ENCODE measurements around the gene AREG.

AREG gene

DNA sequence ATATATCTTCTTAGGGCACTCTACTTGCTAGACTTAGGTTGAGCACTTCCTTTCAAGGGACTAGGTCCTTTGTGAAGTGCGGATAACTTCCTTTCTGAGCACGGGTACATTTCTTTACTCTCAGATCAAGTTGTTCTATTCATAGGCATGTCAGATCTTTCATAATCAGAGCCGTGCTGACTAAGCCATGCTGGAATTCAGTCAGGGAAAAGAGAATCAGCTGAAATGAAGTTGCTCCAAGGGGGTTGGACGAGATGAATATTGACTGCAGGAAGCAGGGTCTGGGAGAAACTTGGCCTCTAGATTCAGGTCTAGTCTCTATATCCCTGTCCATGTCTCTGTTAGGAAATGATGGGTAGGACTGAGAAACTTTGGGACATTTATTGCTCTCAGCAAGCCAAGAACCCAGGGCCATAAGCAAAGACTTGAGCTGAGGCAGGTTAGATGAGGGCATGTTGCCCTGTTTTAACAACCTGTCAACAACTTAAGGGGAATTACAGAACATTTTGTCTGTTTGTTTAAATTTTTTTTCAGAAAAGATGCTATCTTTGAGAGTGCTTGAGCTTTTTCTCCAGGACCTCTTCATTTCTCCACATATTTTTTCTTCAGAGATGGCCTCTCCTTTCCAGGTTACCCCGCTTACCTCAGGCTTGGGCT lies 28.3 kb downstream of the AREG start:
- DNase-seq (ENCODE audit: insufficient read length) = no peak
- TF ChIP-seq POLR2AphosphoS5 (IDR thresholded peaks at IDR 0.05; ENCODE audit: low read depth, low read length) = no peak
- TF ChIP-seq POLR2A (IDR thresholded peaks at IDR 0.05; ENCODE audit: low read depth, low read length) = no peak
- TF ChIP-seq TAF1 (IDR thresholded peaks at IDR 0.05; ENCODE audit: borderline replicate concordance, low read depth, low read length) = no peak
- FAIRE-seq = no peak

DNA sequence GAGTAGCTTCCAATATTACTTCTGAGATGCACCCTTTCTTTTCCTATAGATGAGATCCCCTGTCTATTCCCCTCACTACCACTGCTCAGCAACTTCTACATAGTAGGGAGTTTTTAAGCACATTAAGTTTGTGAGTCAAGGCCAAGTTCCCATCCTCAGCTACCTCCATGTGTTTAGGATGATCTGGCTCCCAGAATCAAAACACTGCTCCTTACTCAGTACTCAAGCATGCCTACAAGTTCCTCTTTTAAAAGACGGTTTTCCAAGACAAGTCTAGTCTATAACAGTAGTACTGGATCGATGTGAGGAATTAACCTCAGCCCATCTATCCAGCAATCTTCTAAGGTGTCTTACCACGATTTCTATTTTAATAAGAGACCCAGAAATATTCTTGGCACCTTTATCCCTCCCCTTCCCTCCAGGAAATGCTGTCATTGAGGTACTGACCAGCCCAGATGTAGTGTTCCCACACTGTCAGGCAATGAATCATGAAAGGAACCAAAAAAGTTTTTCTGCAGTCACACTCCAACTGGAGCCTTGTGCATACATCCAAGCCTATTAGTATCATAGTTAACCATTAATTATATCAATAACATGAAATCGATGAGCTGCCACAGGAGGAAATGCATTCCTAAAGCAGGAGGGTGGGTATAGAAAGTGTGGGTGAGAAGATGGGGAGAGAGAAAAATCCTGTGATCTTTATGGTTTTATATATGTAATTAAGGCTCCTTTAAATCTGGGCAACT lies 29.6 kb downstream of the AREG start:
- FAIRE-seq = no peak
- no peak for DNase-seq (ENCODE audit: insufficient read length)
- TF ChIP-seq TAF1 (IDR thresholded peaks at IDR 0.05; ENCODE audit: borderline replicate concordance, low read depth, low read length) = no peak
- no peak for TF ChIP-seq POLR2A (IDR thresholded peaks at IDR 0.05; ENCODE audit: low read depth, low read length)
- no peak for TF ChIP-seq POLR2AphosphoS5 (IDR thresholded peaks at IDR 0.05; ENCODE audit: low read depth, low read length)

DNA sequence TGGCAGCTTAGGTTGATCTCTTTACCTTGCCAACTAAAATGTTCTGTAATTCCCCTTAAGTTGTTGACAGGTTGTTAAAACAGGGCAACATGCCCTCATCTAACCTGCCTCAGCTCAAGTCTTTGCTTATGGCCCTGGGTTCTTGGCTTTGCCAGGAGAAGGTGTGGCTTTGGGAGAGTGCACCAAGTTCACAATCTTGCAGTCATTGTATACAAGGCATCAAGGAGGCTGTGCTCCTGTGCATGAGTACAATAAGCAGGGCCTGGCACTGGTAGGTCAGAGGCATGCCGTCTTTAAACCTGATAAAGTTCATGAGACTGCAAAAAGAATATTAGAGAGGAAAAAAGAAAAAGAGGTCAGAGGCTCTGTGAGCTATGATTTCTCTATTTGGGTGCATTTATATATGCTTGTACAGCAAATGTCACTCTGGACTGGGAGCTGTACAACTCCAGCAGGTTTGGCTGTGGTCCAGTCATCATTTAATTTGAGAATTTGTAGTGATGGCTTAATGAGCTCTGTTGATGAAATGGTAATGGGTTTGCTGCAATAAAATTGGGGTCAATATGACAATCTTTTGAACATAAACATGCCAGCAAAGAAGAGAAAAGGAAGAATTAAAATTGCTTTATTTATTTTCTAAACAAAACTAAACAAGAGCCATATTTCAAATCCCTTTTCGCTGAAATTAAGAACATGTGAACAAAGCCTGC lies 30.3 kb downstream of the AREG start:
- no peak for TF ChIP-seq TAF1 (IDR thresholded peaks at IDR 0.05; ENCODE audit: borderline replicate concordance, low read depth, low read length)
- TF ChIP-seq POLR2AphosphoS5 (IDR thresholded peaks at IDR 0.05; ENCODE audit: low read depth, low read length) = no peak
- TF ChIP-seq POLR2A (IDR thresholded peaks at IDR 0.05; ENCODE audit: low read depth, low read length) = no peak
- DNase-seq (ENCODE audit: insufficient read length) (no peak), FAIRE-seq (no peak)

DNA sequence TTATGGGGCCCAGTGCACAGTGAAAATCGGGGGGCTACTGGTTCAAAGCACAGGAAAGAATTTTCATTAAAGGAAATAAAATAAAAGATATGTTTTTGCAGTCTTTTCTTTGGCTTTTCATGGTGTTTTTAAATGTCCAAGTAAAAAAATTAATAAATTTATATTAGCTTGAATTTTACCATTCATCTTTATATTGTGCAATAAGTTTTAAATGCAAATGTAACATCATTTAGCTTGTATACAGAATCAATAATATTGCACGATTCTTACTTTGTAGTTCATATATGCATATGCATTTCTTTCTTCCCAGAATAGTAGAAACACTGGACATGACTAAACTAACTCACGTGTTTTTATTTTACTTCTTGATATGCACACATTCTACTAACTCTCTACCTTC lies 31.0 kb downstream of the AREG start:
- FAIRE-seq = no peak
- TF ChIP-seq TAF1 (IDR thresholded peaks at IDR 0.05; ENCODE audit: borderline replicate concordance, low read depth, low read length) (no peak), POLR2A (IDR thresholded peaks at IDR 0.05; ENCODE audit: low read depth, low read length) (no peak), POLR2AphosphoS5 (IDR thresholded peaks at IDR 0.05; ENCODE audit: low read depth, low read length) (no peak)

DNA sequence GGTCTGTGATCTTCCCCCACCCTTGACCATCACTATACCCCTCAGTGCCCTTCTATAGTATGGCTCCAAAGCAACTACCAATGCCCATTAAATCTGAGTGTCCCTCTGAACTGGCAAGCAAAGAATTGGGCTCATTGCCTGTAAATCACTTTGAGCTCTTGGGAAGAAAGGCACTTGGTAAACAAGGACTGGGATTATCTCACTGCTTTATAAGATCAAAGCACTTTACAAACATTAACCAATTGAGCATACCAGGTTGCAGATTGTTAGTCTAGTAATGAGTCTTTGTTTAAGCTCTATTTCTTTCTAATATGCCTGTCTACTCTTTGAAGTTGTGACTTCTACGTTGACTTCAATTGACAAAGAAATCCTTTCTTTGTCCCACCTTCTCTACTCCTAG lies 34.1 kb downstream of the AREG start:
- TF ChIP-seq POLR2A (IDR thresholded peaks at IDR 0.05; ENCODE audit: low read depth, low read length) (no peak), POLR2AphosphoS5 (IDR thresholded peaks at IDR 0.05; ENCODE audit: low read depth, low read length) (no peak), TAF1 (IDR thresholded peaks at IDR 0.05; ENCODE audit: borderline replicate concordance, low read depth, low read length) (no peak)
- FAIRE-seq (no peak), DNase-seq (ENCODE audit: insufficient read length) (no peak)

More for the DNA sequence above, 31.0 kb downstream of the AREG start:
- no peak for DNase-seq (ENCODE audit: insufficient read length)

DNA sequence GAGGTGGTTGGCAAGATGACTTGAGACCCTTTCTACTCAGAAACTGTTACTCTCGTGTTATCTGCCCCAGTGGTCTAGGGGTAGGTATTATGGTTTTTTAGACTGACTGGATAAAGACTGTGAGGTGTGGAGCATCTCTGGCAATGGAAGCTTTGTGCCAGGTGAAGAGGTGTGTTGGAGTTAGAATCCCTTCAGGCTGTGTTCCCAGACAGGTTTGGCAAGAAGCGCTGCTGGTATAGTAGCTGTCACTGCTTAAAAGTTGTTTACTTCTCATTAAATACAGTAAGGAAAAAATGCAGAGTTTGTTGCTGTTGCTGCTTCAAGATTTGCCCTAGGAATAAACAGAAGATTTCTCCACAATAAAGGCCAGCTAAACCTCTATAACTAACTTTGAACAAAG lies 35.3 kb downstream of the AREG start:
- FAIRE-seq = no peak
- no peak for DNase-seq (ENCODE audit: insufficient read length)
- TF ChIP-seq POLR2A (IDR thresholded peaks at IDR 0.05; ENCODE audit: low read depth, low read length) (no peak), POLR2AphosphoS5 (IDR thresholded peaks at IDR 0.05; ENCODE audit: low read depth, low read length) (no peak), TAF1 (IDR thresholded peaks at IDR 0.05; ENCODE audit: borderline replicate concordance, low read depth, low read length) (no peak)

DNA sequence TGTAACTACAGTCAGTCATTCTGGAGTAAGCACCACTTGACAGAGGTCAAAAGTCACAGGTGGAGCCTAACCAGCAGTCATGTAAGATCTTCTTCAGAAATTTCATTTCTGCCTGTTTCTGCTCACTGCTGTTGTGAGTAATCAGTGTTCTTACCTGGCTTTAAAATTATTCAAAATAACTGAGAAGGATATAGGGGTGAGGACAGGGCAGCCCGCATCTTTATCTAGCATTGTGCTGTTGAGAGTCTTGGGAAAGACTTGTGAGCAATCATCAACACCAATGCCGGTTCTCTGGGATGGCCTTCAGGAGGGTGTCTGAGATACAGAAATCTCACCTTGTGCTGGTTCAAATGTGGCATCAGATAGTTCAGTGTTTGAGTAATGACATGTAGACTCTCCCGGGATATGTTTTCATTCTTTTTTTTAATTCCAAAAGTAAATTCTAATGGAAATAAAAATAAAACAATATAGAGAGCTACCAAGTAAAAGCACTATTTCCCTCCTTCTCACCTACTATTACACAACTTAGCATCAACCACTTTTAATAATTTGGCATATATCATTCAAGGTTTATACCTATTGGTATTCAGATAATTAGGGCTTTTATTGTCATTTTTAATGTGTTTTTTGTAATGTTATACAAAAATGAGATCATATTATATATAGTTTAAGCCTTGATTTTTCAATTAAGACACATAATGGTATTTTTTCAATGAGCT lies 37.1 kb downstream of the AREG start:
- FAIRE-seq = no peak
- TF ChIP-seq POLR2AphosphoS5 (IDR thresholded peaks at IDR 0.05; ENCODE audit: low read depth, low read length) = no peak
- TF ChIP-seq TAF1 (IDR thresholded peaks at IDR 0.05; ENCODE audit: borderline replicate concordance, low read depth, low read length) = no peak
- no peak for TF ChIP-seq POLR2A (IDR thresholded peaks at IDR 0.05; ENCODE audit: low read depth, low read length)
- no peak for DNase-seq (ENCODE audit: insufficient read length)

DNA sequence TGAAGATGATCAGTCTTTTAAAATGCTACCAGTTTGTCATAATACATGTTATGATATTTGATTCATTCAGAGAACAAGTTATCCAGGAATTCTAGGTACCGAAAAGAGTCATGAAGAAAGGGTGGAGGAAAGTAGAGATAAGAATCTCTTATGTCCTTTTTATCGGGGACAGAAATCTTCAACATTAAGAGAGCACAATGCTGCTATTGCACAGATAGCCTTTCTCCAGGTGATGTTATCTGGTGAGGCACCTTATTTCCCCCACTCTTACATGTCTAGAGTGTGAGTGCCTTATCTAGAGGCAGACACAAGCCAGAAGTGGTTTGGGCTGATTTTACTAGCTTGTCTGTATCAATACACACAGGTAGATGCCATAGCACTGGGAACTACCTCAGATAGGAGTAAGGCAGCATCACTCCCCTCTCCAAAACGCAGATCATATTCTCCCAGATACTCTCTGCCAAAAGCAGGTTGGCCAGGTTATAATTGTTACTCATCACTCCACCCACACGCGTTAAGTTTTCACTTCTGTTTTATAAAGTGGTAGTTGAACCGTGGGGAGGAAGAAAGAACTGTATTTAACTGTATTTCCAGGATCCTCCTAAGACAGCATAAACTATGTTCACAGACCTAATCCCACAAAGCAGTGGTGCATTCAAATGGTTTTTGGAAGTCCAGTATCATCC lies 38.4 kb downstream of the AREG start:
- FAIRE-seq = no peak
- no peak for TF ChIP-seq POLR2A (IDR thresholded peaks at IDR 0.05; ENCODE audit: low read depth, low read length)
- TF ChIP-seq TAF1 (IDR thresholded peaks at IDR 0.05; ENCODE audit: borderline replicate concordance, low read depth, low read length) = no peak
- TF ChIP-seq POLR2AphosphoS5 (IDR thresholded peaks at IDR 0.05; ENCODE audit: low read depth, low read length) = no peak
- DNase-seq (ENCODE audit: insufficient read length) = no peak

DNA sequence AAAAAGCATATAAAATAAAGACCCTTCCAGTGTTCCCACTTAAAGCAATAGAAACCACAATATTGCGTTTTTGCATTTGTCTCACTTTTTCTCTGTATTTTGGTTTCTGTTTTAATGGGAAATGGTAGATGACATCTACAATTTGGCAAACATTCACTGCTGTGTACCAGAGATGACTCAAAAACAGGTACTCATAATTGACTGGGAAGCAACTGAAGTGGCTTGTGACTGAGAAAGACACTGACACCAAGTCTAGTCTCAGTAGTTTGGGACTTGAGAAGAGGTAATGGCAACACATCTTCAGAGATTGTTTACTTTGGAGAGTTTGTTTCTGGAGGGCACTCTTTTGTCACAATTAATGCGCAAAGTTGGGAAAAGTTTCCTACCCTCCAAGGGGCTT lies 42.0 kb downstream of the AREG start:
- DNase-seq (ENCODE audit: insufficient read length) (no peak), FAIRE-seq (no peak)
- TF ChIP-seq POLR2A (IDR thresholded peaks at IDR 0.05; ENCODE audit: low read depth, low read length) (no peak), TAF1 (IDR thresholded peaks at IDR 0.05; ENCODE audit: borderline replicate concordance, low read depth, low read length) (no peak)

DNA sequence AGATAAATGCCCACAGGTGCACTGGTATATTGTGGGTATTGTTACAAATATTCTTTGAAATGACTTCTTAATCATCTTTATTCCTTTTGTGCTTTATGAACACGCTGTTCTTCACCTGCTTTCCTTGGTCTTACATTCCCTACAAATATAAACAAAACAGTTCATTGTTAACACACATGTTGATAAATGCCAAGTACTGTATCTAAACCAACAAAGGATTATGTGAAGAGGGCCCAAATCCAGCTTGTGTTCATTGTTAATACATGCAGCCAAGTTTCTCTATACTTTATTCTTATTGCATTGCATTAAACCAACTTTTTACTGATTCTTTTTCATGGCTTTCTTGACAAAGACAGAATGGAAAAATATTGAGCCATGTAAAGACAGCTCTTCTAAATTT lies 42.8 kb downstream of the AREG start:
- no peak for TF ChIP-seq TAF1 (IDR thresholded peaks at IDR 0.05; ENCODE audit: borderline replicate concordance, low read depth, low read length)
- no peak for TF ChIP-seq POLR2AphosphoS5 (IDR thresholded peaks at IDR 0.05; ENCODE audit: low read depth, low read length)
- TF ChIP-seq POLR2A (IDR thresholded peaks at IDR 0.05; ENCODE audit: low read depth, low read length) = no peak
- DNase-seq (ENCODE audit: insufficient read length) = no peak
- FAIRE-seq = no peak

DNA sequence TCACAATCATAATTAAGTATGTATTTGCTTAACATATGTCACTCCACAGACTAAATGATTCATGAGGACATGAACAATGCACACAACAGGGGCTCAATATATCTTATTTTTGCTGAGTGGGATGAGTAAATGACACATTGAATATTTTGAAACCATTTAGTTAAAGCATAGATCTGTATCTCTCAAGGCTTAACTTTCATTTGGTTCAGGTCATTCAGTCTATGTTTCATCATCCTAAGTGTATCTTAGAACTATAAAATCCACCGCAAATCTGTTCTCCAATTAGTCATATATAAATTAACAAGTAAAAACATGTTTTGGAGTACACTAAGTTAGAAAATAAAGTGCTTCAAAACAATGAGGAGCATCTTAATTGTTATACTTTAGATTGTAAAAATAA lies 45.8 kb downstream of the AREG start:
- FAIRE-seq = no peak
- TF ChIP-seq POLR2A (IDR thresholded peaks at IDR 0.05; ENCODE audit: low read depth, low read length) (no peak), TAF1 (IDR thresholded peaks at IDR 0.05; ENCODE audit: borderline replicate concordance, low read depth, low read length) (no peak), POLR2AphosphoS5 (IDR thresholded peaks at IDR 0.05; ENCODE audit: low read depth, low read length) (no peak)

More for the DNA sequence above, 45.8 kb downstream of the AREG start:
- DNase-seq (ENCODE audit: insufficient read length) = no peak

Measured in GM12892 (cell line).